HG02759 (cell line): ENCODE data around the gene ABCB10.
"Not testable (repeated sequence)": the region's sequence is repeated elsewhere in the genome, so short reads cannot be mapped to it uniquely, and the experiment has no call there.

Experiments used
- ATAC-seq: cut with Tn5 transposase; IDR thresholded peaks from one replicate; pipeline ENCODE4 v1.9.1; 2021; ENCODE audit warnings: mild to moderate bottlenecking, moderate library complexity; ENCODE audit not compliant: unreplicated experiment

The ABCB10 gene

DNA sequence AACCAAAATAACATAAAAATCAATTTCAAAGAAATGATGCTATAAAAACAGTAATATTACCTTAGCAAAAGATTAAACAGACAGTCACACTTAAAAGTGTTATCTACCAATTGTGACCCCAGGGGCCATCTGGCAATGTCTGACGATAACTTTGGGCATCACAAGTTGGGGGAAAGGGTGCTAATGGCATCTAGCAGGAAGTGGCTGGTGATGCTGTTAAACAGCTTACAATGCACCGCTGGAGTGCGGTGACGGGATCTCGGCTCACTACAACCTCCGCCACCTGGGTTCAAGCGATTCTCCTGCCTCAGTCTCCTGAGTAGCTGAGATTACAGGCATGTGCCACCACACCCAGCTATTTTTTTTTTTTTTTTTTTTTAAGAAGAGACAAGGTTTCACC, 78.0 kb downstream of the ABCB10 start:
- peak; percentile 30 for ATAC-seq

DNA sequence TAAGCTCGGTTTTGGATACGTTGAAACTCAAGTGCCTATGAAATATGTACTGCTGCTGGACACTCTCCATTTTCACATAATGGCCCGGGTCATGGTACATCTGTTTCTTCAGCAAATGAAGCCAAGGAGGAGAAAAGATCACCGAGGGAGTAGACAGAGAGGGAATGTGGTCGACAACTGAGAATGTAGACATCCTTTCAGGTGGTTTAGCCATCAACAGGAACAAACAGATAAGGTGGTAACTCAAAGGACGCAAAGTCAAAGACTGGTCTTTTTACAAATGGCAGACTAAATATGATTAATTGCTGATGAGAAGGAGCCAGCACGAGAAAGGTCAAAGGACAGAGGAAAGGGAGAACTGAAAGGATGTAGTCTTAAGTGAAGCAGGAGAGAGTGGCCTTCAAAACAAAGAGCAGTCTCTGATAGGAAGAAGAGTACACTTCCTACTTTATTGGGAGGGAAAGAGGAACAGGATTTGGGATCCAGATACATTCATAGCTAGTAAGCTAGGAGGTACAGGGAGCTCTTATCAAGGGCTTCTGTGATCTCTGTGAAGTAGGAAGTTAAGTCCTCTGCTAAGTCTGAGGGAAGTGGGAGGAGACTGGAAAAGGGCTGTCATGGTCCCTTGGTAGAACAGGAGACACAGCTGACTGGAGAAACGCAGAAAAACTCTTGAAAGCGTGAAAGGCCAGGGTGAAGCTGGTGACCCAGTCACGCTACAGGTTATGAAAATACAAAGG, 78.7 kb downstream of the ABCB10 start:
- ATAC-seq, result peak; percentile 74

DNA sequence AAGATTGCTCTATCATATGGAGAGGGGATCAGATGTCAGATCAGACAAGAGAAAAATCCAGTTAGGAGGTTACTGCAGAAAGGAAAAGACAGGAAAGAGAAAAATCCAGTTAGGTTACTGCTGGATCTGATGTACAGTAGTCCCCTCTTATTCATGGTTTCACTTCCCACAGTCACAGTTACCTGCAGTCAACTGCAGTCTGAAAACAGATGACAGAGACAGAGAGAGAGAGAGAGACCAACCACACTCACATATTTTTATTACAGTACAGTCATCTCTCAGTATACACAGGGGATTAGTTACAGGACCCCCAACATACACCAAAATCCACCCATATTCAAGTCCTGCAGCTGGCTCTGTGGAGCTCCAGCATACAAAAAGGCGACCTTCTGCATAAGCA, 79.7 kb downstream of the ABCB10 start:
- ATAC-seq, result peak; percentile 71

DNA sequence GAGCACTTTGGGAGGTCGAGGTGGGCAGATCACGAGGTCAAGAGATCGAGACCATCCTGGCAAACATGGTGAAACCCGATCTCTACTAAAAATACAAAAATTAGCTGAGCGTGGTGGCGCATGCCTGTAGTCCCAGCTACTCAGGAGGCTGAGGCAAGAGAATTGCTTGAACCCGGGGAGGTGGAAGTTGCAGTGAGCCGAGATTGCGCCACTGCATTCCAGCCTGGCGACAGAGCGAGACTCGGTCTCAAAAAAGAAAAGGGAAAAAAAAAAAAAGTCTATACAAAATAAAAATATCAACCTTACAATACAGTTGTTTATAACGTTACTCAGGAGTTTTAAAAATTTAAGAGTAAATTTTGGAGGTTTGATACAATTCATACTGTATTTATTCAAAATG, 82.6 kb downstream of the ABCB10 start:
- not testable (repeated sequence) for ATAC-seq

DNA sequence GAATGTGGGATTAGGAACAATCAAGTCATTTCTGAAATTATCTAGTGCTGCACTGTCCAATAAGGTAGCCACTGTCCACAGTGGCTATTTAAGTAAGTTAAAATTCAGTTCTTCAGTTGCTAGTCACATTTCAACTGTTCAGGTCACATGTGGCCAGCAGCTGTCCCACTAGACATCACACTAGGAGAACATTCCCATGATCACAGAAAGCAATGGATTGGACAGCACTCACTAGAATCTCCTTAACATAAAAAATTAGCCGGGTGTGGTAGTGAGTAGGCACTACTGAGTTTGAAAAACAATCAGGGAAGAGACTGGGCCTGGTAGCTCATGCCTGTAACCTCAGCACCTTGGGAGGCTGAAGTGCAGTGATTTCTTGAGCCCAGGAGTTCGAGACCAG, 84.0 kb downstream of the ABCB10 start:
- ATAC-seq, result no peak

DNA sequence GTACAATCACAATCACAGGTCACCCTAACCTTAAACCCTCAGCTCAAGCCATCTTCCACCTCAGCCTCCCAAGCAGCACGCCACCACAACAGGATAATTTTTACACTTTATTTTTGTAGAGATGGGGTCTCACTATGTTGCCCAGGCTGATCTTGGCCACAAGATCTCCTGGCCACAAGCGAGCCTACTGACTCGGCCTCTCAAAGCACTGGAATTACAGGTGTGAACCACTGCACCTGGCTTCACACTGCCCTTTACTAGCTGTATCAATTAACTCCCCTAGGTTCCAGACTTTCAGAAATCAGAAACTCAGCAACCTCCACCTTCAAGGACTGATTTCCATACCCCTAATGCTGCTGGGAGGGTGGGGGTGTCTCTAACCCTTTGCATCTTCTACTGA, 87.3 kb downstream of the ABCB10 start:
- no peak for ATAC-seq

DNA sequence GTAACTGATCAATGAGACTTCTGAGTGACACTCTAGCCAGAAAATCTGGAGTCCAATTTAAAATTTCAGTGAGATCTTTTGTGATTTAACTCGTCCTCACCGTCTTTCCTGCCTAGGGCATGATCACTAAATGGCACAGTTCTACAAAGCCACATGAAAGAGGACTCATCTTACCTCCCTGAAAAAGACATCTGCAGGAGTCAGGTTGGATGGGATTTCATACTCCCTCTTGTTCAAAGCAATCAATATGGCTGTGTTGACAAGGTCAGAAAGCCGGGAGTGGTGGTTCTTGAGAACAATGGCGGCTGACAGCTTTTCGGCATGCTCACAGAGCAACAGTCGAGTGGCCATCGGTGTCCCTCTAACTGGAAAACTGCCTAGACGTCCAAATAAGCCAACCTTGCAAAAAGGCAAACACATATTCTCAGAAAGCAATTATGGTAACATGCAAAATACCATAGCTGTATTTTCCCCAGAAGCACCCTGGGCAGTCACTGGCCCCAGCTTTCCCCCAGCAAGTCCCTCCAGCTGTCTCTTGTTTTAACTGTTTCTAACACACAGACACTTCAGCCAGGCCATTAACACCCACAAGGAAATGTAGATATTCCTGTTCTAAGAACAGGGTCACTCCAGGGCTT, 88.0 kb downstream of the ABCB10 start:
- no peak for ATAC-seq

DNA sequence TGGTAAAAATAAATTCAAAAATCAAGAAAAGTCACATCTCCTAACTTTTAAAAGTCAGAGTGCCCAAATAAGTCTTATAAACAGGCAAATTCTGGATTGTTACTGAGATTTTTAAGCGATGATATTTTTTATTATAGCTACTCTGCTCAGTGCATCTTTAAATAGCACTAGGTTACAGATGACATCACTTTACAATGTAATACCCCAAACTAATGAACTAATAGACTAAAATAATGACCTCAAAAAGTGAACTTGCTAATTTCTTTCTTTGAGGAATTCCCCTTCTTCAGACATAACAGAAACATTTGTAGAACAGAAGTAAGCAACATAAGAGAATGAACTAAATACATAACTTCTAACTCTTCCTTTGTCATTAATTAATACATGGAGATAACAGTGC, 91.6 kb downstream of the ABCB10 start:
- ATAC-seq, result no peak
